Heart left ventricle (tissue), 13 donors: Measurements from ENCODE around the gene FAM50B.

Experiments used
- POLR2A ChIP-seq, 2 donors: fragments of 450-650 bp; IDR thresholded peaks; one replicate each; pipeline ENCODE4 v1.6.1; 2017; ENCODE audit warnings: antibody characterized with exemption in 2 of 2, mild to moderate bottlenecking in 2 of 2, moderate library complexity in 2 of 2
- TF ChIP-seq, protein P1 (sequence below), 12 donors: fragments of 200-600 bp; sonication (generic) in 4 of 12; IDR thresholded peaks; one replicate each; pipeline versions ENCODE4 v1.5.0 to v1.8.0; 2018 to 2022; ENCODE audit warnings: antibody characterized with exemption in 12 of 12, mild to moderate bottlenecking in 5 of 12
- donor health status: ischemic (EF 13 %, LVEDD 7.1; RV severe dilation, severe dysfunction).
- donor health status: DM: no; HTN: yes; CAD: no.
- donor health status: DM: no; HTN: no; CAD: no.
- donor health status: ischemic (EF 25% LVEDD 6.9; RV normal size, moderate dysfunction).
- donor health status: ischemic (EF 25% LVEDD 5.7; RV mildly dilated, moderate dysfunction).
- donor health status: ischemic (EF 35%, LVEDD 5.7; RV mildly dilated, moderate dysfunction).
- donor health status: nonischemic (EF 11% LVEDD 7.7; RV severe dilation, severe dysfunction).
- donor health status: DM: yes; HTN: yes; CAD: no.
- donor health status: PGD.
- donor health status: ischemic (EF 29% LVEDD 5.4; RV normal size, mild dysfunction).
- donor health status: nonischemic (EF 23%, LVEDD 6.1; RV moderate dilation, normal function).

DNA sequence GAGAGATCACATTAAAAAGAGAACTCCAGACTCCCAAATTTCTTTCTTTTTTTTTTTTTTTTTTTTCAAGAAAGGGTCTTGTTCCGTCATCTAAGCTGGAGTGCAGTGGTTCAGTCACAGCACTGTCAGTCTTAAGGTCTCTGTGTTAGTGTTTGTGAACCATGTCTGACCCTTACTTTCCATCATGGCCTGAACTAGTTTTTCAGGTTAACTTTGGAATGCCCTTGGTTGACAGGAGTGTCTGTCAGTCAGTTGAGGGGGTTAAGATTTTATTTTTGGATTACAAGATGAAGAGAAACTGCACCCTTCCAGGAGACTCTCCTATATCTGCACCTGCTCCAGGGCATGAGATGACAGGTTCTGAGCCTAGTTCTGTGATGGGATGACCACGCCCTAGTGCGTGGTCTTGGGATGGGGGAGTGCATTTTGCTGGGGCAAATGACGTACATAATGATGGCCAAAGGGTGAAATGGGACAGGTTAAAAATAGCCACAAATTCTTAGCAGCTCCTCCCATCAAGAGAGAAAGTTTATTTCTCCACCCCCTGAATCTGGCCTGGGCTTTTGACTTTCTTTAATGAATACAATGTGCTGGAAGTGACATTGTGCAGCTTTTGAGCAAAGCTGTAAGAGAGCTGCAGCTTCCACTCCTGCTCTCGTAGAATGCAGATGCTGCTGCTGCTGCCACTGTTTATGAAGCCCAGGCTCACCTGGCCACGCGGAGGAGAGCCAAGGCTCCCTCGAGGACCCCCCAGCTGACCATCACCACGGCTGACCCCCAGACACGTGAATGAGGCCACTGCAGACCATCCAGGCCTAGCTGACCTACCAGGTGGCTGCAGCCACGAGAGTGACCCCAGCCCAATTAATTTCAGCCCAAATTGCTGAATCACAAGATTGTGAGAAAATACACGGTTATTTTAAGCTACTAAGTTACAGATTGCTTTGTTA, 29.7 kb upstream of the FAM50B start:
- TF ChIP-seq, protein P1, sequence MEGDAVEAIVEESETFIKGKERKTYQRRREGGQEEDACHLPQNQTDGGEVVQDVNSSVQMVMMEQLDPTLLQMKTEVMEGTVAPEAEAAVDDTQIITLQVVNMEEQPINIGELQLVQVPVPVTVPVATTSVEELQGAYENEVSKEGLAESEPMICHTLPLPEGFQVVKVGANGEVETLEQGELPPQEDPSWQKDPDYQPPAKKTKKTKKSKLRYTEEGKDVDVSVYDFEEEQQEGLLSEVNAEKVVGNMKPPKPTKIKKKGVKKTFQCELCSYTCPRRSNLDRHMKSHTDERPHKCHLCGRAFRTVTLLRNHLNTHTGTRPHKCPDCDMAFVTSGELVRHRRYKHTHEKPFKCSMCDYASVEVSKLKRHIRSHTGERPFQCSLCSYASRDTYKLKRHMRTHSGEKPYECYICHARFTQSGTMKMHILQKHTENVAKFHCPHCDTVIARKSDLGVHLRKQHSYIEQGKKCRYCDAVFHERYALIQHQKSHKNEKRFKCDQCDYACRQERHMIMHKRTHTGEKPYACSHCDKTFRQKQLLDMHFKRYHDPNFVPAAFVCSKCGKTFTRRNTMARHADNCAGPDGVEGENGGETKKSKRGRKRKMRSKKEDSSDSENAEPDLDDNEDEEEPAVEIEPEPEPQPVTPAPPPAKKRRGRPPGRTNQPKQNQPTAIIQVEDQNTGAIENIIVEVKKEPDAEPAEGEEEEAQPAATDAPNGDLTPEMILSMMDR (IDR thresholded peaks at IDR 0.05) = no peak
- TF ChIP-seq POLR2A (IDR thresholded peaks at IDR 0.05) = no peak
